ENCODE data around the gene SLC35G6.
A peak's percentile ranks its signal among the peaks of the same experiment; 100 is the strongest.
"Not testable (repeated sequence)": the region's sequence is repeated elsewhere in the genome, so short reads cannot be mapped to it uniquely, and the experiment has no call there.

Gene SLC35G6

DNA sequence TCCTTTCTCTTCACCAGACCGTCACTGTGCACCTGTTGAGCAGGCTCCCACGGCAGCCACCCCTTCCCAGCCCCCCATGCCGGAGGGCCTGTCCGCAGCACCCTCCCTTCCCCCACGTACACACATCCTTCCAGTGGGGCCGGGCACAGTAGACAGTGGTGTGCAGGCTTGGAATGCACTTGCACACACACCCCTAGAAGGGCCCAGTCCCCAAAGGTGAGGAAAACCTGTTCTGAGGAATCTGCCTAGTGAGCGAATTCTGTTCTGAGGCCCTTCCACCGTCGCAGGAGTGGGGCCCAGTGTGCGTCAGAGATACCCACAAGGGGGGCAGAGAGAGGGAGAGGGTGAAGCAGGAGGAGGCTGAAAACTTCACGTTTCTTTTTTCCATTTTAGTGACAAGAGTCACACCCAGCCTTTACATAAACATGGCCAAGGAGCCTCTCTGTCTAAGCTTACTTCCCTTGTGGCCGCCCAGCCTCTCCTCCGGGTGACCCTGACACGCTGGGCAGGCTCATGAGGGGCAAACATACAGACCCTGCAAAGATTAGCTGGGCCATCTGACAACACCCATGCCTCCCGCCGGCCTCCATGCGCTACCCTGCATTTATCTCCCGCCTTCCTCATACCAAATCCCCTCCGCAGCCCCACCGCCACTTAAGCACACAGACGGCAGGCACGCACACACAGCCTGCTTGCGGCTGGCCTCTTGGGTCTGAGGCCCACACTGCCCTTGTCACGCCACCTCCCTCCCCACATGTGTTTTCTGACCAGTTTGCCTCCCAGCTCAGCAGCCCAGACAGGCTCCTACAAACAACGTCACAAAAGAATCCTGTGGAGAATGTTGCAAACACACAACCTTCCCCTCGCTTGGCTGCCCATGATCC is 3.6 kb upstream of the SLC35G6 start:
- CTCF ChIA-PET, result interaction anchor here (1.5 to 1.7 kb wide), 2 partner anchors 15 to 37 kb away, joined by 5 to 6 read pairs; no protein-coding TSS in a partner anchor
- TF ChIP-seq, protein P1, sequence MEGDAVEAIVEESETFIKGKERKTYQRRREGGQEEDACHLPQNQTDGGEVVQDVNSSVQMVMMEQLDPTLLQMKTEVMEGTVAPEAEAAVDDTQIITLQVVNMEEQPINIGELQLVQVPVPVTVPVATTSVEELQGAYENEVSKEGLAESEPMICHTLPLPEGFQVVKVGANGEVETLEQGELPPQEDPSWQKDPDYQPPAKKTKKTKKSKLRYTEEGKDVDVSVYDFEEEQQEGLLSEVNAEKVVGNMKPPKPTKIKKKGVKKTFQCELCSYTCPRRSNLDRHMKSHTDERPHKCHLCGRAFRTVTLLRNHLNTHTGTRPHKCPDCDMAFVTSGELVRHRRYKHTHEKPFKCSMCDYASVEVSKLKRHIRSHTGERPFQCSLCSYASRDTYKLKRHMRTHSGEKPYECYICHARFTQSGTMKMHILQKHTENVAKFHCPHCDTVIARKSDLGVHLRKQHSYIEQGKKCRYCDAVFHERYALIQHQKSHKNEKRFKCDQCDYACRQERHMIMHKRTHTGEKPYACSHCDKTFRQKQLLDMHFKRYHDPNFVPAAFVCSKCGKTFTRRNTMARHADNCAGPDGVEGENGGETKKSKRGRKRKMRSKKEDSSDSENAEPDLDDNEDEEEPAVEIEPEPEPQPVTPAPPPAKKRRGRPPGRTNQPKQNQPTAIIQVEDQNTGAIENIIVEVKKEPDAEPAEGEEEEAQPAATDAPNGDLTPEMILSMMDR (IDR thresholded peaks at IDR 0.05; ENCODE audit: control extremely low read depth, extremely low read depth, low read depth, missing control alignments), result no peak
- DNase-seq (ENCODE audit: extremely low spot score), result no peak
- POLR2A ChIA-PET, result no interaction called here

DNA sequence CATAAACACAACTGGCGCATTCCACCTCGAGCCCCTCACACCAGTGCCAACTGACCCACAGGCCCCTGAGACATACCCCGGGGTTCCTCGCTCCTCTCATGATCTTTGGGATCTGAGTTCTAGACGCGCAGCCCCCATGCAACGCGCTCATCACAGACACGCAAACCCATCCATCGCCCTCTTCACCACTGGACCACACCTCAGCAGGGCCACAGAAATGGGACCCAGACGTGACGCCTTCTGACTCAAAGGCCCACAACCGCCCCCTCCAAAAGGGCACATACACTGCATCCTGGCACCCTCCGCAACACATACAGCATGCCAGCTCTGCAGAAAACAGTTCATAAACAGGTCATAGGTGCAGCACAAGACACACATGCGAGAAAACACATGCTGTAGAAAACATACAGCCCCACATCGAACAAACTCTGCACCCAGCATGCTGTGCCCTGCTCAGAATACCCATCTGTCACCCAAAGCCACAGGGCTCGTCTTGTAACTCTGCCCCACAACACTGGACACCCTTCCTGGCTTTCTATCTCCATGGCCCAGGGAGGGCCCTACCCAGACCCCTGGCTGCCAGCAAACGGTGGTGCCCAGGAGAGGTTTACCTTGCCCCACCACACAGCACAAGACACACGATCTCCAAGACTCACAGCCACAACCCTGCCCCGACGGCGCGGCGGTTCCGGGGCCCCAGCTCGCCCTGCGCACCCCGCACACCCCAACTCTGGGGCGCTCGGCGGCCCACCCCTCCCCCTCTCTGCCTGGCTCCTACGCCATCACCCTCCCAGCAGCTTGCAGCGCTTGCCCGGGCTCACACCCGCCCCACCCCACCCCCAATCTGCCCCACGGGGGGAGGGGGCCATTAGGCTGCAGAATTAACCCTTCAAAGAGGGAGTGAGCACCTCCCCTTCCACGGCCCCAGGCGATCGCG is 2.7 kb upstream of the SLC35G6 start:
- peak; percentile 65 for DNase-seq (ENCODE audit: extremely low spot score)
- TF ChIP-seq, protein P1 (IDR thresholded peaks at IDR 0.05; ENCODE audit: control extremely low read depth, extremely low read depth, low read depth, missing control alignments), result no peak
- CTCF ChIA-PET, result interaction anchor here (1.5 to 2.6 kb wide), 2 partner anchors 26 to 82 kb away, joined by 3 to 11 read pairs; partner anchors contain the start of gene SENP3
- POLR2A ChIA-PET, result interaction anchor here (0.5 to 0.7 kb wide), 2 partner anchors 12 to 22 kb away, joined by 3 read pairs; no protein-coding TSS in a partner anchor

DNA sequence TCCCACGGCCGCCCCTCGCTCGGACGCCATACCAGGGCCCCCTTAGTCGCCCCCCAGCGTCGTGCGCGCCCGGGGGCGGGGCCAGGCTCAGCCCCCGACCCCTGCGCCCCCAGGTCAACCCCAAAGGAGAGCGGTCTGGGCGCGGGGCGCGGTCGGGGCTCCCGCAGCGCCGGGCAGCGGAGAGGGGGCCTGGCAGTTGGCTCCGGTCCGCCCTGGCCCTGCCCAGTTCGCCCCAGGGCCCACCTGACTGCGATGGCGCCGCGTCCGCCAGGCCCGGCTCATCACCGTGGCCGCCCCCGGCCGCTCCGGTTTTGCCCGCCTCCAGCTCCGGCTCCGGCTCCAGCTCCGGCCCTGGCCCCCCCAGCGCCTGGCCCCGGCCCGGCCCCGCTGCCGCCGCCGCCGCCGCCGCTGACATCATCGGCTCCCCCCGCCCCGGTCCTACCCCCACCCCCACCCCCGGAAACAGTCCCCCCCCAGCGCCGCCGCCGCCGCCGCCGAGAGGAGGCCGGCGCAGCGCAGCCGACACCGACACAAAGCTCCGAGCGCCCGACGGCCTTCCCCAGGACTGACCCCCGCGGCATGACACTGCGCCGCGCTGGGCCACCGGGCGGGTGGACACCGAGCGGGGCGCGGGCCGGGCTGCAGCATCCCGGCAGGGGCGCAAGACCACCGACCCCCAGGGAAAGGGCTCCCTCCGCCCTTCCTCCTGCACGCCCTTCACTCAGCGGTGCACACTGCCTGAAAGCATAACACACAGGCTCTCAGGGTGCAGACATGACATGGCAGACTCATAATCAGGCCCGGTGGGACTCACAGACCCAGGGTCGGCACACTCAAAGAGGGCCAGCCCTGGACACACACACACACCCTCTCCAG is 1.8 kb upstream of the SLC35G6 start, which contains the start of gene ZBTB4:
Gene ZBTB4 (minus strand): TSS at position 419 of the 876 bp plus-strand sequence. CDS start 12,830 bp downstream, outside the sequence.
- peak; percentile 77 for DNase-seq (ENCODE audit: extremely low spot score)
- ChIA-PET CTCF (interaction anchor here (1.5 to 2.6 kb wide), 3 partner anchors 27 to 81 kb away, joined by 3 to 11 read pairs (median 5); partner anchors contain the start of gene SENP3), POLR2A (interaction anchor here (0.7 kb wide), 1 partner anchor 11 kb away, joined by 3 read pairs; no protein-coding TSS in a partner anchor)
- TF ChIP-seq, protein P1 (IDR thresholded peaks at IDR 0.05; ENCODE audit: control extremely low read depth, extremely low read depth, low read depth, missing control alignments), result no peak

DNA sequence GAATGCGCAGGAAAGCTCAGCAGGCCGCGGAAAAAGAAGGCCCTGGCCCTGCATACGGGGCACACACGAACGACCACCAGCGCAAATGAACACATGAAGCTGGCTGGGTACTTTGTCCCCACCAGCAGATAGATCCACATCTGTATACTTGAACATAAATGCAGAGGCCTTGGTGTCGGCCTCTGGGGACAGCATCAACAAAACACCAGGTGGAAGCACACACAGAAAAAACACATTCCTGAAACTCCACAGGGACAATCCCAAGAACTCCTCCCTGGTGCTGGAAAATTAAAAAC is 1.2 kb upstream of the SLC35G6 start:
- TF ChIP-seq, protein P1 (IDR thresholded peaks at IDR 0.05; ENCODE audit: control extremely low read depth, extremely low read depth, low read depth, missing control alignments), result no peak
- POLR2A ChIA-PET, result no interaction called here
- no peak for DNase-seq (ENCODE audit: extremely low spot score)
- CTCF ChIA-PET, result interaction anchor here (1.5 to 2.6 kb wide), 3 partner anchors 27 to 81 kb away, joined by 3 to 11 read pairs (median 5); partner anchors contain the start of gene SENP3

DNA sequence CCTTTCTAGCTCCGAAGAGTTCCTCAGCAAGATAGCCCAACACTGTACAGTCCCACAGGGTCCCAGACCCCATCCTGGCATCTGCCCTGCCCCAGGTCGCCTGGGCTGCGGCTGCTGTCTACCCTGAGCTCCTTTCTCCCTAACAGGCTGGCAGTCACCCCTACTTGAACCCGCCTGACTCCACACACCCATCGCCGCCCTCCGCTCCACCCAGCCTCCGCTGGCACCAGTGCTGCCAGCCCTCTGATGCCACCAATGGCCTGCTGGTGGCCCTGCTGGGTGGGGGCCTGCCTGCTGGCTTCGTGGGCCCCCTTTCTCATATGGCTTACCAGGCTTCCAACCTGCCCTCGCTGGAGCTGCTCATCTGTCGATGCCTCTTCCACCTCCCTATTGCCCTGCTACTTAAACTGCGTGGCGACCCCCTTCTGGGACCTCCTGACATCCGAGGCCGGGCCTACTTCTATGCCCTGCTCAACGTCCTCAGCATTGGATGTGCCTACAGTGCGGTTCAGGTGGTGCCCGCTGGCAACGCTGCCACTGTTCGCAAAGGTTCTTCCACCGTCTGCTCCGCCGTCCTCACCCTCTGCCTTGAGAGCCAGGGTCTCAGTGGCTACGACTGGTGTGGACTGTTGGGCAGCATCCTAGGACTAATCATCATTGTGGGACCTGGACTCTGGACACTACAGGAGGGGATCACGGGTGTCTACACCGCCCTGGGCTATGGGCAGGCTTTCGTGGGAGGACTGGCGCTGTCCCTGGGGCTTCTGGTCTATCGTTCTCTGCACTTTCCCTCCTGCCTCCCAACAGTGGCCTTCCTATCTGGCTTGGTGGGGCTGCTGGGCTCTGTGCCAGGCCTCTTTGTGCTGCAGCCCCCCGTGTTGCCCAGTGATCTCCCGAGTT is 846 bp downstream of the SLC35G6 start:
- POLR2A ChIA-PET; CTCF ChIA-PET; DNase-seq (ENCODE audit: extremely low spot score): not testable (repeated sequence)

DNA sequence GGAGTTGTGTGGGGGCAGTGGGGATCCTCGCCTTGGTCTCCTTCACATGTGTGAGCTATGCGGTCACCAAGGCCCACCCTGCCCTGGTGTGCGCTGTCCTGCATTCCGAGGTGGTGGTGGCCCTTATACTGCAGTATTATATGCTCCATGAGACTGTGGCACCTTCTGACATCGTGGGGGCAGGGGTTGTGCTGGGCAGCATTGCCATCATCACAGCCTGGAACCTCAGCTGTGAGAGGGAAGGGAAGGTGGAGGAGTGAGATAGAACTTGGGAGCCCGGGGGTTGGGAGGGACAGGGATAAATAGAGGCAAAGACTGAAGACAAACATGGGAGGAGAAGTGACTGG is 1.5 kb downstream of the SLC35G6 start:
- CTCF ChIA-PET; POLR2A ChIA-PET; DNase-seq (ENCODE audit: extremely low spot score): not testable (repeated sequence)
